Astrocyte (in vitro differentiated cells and primary cell): ENCODE measurements around the gene SLC6A9. TPM values are rescaled to one million over a fixed set of nuclear protein-coding genes. Genes with fewer than 3 reads are reported as not detected.

ENCODE experiments used
- DNase-seq: peaks from one replicate; pipeline ENCODE4 v3.0.0-alpha.2; 2010; ENCODE audit warnings: low read depth
- FAIRE-seq: peaks from 2 replicates; lab custom pipeline; 2011; peaks lifted over from hg19 to GRCh38; lab: Jason Lieb, UNC
- H2AFZ ChIP-seq: 2 replicates; pipeline ENCODE4 v1.6.0; 2012; ENCODE audit warnings: low read depth, low read length, inconsistent platforms
- H3K27ac ChIP-seq: 2 replicates; pipeline ENCODE4 v1.5.1; 2011; ENCODE audit warnings: low read depth, low read length, inconsistent platforms
- H3K27me3 ChIP-seq: 2 replicates; pipeline ENCODE4 v1.6.0; 2011; ENCODE audit warnings: low read length, inconsistent platforms; ENCODE audit not compliant: insufficient read depth
- H3K36me3 ChIP-seq: 2 replicates; pipeline ENCODE4 v1.5.1; 2011; ENCODE audit warnings: low read length, inconsistent platforms; ENCODE audit not compliant: insufficient read depth
- H3K4me1 ChIP-seq: 2 replicates; pipeline ENCODE4 v1.5.1; 2011; ENCODE audit warnings: low read length, inconsistent platforms; ENCODE audit not compliant: insufficient read depth
- H3K4me2 ChIP-seq: 2 replicates; pipeline ENCODE4 v1.6.0; 2012; ENCODE audit warnings: low read length, inconsistent platforms
- H3K4me3 ChIP-seq: 2 replicates; pipeline ENCODE4 v1.5.1; 2011; ENCODE audit warnings: low read depth, mild to moderate bottlenecking, low read length, inconsistent platforms; ENCODE audit not compliant: insufficient read depth
- H3K79me2 ChIP-seq: 2 replicates; pipeline ENCODE4 v1.6.0; 2012; ENCODE audit warnings: mild to moderate bottlenecking, low read length, inconsistent platforms; ENCODE audit not compliant: insufficient read depth
- H3K9ac ChIP-seq: 2 replicates; pipeline ENCODE4 v1.6.0; 2012; ENCODE audit warnings: mild to moderate bottlenecking, low read length, inconsistent platforms
- H3K9me3 ChIP-seq: 2 replicates; pipeline ENCODE4 v1.5.1; 2012; ENCODE audit warnings: low read depth, mild to moderate bottlenecking, low read length, inconsistent platforms; ENCODE audit not compliant: insufficient read depth
- H4K20me1 ChIP-seq: 2 replicates; pipeline ENCODE4 v1.6.0; 2012; ENCODE audit warnings: low read length, inconsistent platforms; ENCODE audit not compliant: insufficient read depth
- H3K27ac Mint-ChIP-seq: one replicate; pipeline ENCODE4 v1.8.0; 2021; ENCODE audit warnings: mild to moderate bottlenecking, mixed read lengths; ENCODE audit not compliant: unreplicated experiment
- H3K27me3 Mint-ChIP-seq: one replicate; pipeline ENCODE4 v1.8.0; 2021; ENCODE audit warnings: low read depth, mixed read lengths; ENCODE audit not compliant: unreplicated experiment
- H3K36me3 Mint-ChIP-seq: one replicate; pipeline ENCODE4 v1.8.0; 2021; ENCODE audit warnings: low read depth, mixed read lengths; ENCODE audit not compliant: unreplicated experiment
- H3K4me1 Mint-ChIP-seq: one replicate; pipeline ENCODE4 v1.8.0; 2021; ENCODE audit warnings: low read depth, mixed read lengths; ENCODE audit not compliant: unreplicated experiment
- H3K4me3 Mint-ChIP-seq: one replicate; pipeline ENCODE4 v1.8.0; 2021; ENCODE audit warnings: mild to moderate bottlenecking, moderate library complexity, mixed read lengths; ENCODE audit not compliant: unreplicated experiment
- H3K9me3 Mint-ChIP-seq: one replicate; pipeline ENCODE4 v1.8.0; 2021; ENCODE audit warnings: mild to moderate bottlenecking, mixed read lengths; ENCODE audit not compliant: unreplicated experiment
- EZH2 ChIP-seq: IDR thresholded peaks from 2 replicates; pipeline ENCODE4 v1.6.1; 2012; ENCODE audit warnings: mild to moderate bottlenecking, low read length, inconsistent platforms; ENCODE audit not compliant: insufficient read depth
- total RNA-seq: library from RNA; stranded (reverse); gene quantifications from 2 replicates; pipeline ENCODE4 v1.2.1, GENCODE V29; 2021
- TF ChIP-seq, protein P1 (sequence below): IDR thresholded peaks from 2 replicates; pipeline ENCODE4 v1.5.1; 2011; ENCODE audit warnings: low read depth, mild to moderate bottlenecking, inconsistent platforms, low read length, moderate library complexity; ENCODE audit not compliant: insufficient read depth

Gene SLC6A9
- total RNA-seq, 1 donor from 2014 or later, result 45.2 TPM

DNA sequence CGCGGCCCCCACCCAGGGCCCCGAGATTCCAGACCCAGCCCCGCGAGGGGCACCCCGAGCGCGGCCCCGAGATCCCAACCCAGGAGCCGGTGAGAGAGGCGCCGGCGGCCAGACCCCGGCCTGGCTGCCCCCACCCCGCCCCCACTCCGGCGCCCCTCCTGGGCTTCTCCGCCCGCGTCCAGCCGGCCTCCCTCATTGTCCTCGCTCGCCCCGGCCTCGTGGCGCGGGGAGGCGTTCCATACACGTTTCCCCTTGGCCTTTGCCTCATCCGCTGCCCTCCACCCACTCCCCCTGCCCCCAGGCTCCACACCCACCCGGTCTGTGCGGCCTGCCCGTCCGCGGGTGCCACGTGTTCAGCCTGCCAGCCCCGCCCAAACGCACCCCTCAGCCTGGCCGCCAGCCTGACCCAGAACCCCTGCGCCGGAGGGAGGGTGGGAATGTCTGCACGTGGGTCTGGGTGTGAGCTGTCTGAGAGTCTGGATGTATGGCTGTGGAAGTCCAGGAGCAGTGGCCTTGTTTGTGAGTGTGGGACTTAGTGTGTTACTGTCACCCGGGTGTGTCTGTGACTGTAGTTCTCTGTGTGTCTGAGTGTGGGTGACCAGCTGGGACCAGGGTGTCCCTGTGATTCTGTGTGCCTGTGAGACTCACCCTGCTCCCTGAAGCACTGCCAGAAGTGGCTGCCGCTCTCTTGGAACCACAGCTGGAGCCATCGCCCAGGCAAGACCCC is 51.6 kb downstream of the SLC6A9 start:
- H3K4me3 Mint-ChIP-seq, result peak overlapping the region; percentile 91
- H3K9me3 Mint-ChIP-seq, result no peaks in the 10 kb centered on the region
- H2AFZ ChIP-seq, result peak overlapping the region; percentile 46
- H3K79me2 ChIP-seq, result peaks cover 80% of the 10 kb centered on the region
- no peaks in the 10 kb centered on the region for H3K9me3 ChIP-seq
- peaks cover 41% of the 10 kb centered on the region for H3K4me1 Mint-ChIP-seq
- H3K27me3 Mint-ChIP-seq, result no peaks in the 10 kb centered on the region
- DNase-seq (peak; percentile 41), FAIRE-seq (no peak)
- H3K36me3 Mint-ChIP-seq, result peaks cover 26% of the 10 kb centered on the region
- H3K27ac Mint-ChIP-seq, result peak overlapping the region; percentile 43
- H3K36me3 ChIP-seq, result peaks cover 21% of the 10 kb centered on the region
- peak overlapping the region; percentile 97 for H3K4me2 ChIP-seq
- H3K27me3 ChIP-seq, result no peaks in the 10 kb centered on the region
- TF ChIP-seq, protein P1, sequence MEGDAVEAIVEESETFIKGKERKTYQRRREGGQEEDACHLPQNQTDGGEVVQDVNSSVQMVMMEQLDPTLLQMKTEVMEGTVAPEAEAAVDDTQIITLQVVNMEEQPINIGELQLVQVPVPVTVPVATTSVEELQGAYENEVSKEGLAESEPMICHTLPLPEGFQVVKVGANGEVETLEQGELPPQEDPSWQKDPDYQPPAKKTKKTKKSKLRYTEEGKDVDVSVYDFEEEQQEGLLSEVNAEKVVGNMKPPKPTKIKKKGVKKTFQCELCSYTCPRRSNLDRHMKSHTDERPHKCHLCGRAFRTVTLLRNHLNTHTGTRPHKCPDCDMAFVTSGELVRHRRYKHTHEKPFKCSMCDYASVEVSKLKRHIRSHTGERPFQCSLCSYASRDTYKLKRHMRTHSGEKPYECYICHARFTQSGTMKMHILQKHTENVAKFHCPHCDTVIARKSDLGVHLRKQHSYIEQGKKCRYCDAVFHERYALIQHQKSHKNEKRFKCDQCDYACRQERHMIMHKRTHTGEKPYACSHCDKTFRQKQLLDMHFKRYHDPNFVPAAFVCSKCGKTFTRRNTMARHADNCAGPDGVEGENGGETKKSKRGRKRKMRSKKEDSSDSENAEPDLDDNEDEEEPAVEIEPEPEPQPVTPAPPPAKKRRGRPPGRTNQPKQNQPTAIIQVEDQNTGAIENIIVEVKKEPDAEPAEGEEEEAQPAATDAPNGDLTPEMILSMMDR, result no peak
- TF ChIP-seq EZH2, result no peak
- peak overlapping the region; percentile 71 for H3K4me3 ChIP-seq
- peak overlapping the region; percentile 48 for H3K27ac ChIP-seq
- peaks cover 77% of the 10 kb centered on the region for H4K20me1 ChIP-seq
- peak overlapping the region; percentile 86 for H3K9ac ChIP-seq
- peaks cover 41% of the 10 kb centered on the region for H3K4me1 ChIP-seq

DNA sequence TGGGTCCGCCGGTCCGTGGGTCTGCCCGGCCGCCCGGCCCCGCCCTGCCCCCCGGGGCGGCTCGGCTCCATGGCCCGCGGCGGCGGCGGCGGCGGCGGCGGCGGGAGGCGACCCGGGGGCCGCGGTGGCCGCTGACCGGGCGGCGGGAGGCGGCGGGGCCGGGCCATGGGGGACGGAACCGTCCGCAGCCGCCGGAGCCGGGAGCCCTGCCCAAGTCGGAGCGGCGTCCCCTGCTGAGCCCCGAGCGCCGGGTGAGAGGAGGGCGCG is 52.1 kb downstream of the SLC6A9 start:
- Histone ChIP-seq H2AFZ (no peak overlapping the region), H3K27me3 (no peaks in the 10 kb centered on the region), H4K20me1 (peaks cover 72% of the 10 kb centered on the region), H3K36me3 (peaks cover 21% of the 10 kb centered on the region), H3K9ac (peak overlapping the region; percentile 86), H3K27ac (peak overlapping the region; percentile 48), H3K4me2 (peak overlapping the region; percentile 97), H3K4me1 (peaks cover 44% of the 10 kb centered on the region), H3K79me2 (peaks cover 80% of the 10 kb centered on the region), H3K4me3 (peak overlapping the region; percentile 71), H3K9me3 (no peaks in the 10 kb centered on the region)
- no peak for FAIRE-seq
- Mint-ChIP-seq H3K4me1 (peaks cover 41% of the 10 kb centered on the region), H3K4me3 (no peak overlapping the region), H3K27ac (no peak overlapping the region), H3K27me3 (no peaks in the 10 kb centered on the region), H3K36me3 (peaks cover 22% of the 10 kb centered on the region), H3K9me3 (no peaks in the 10 kb centered on the region)
- TF ChIP-seq EZH2, result no peak
- TF ChIP-seq, protein P1, result no peak
- DNase-seq, result no peak
